ENCODE data around the gene ASB16.
"Not testable (repeated sequence)": the region's sequence is repeated elsewhere in the genome, so short reads cannot be mapped to it uniquely, and the experiment has no call there.

ASB16 gene

GRCh38 chr17:44147812-44148211 lies 22.7 kb upstream of the ASB16 start:
- DNase-seq: no peak

- not testable (repeated sequence) for DNase-seq
Measured at GRCh38 chr17:44149066-44149465, 21.4 kb upstream of the ASB16 start.

- DNase-seq: no peak
Measured at GRCh38 chr17:44149750-44150329, 20.7 kb upstream of the ASB16 start.

GRCh38 chr17:44152875-44153274 lies 17.6 kb upstream of the ASB16 start:
- no peak for DNase-seq

- no peak for DNase-seq
Measured at GRCh38 chr17:44155488-44155887, 15.0 kb upstream of the ASB16 start.

GRCh38 chr17:44159519-44160210 lies 10.8 kb upstream of the ASB16 start:
- DNase-seq: no peak

- DNase-seq: no peak
Measured at GRCh38 chr17:44164476-44164875, 6.0 kb upstream of the ASB16 start.

GRCh38 chr17:44167181-44167861 lies 3.2 kb upstream of the ASB16 start:
- no peak for DNase-seq

GRCh38 chr17:44170135-44170498 lies 387 bp upstream of the ASB16 start:
- no peak for DNase-seq

GRCh38 chr17:44171931-44172455 lies 1.5 kb downstream of the ASB16 start:
- no peak for DNase-seq

- DNase-seq: no peak
Measured at GRCh38 chr17:44174427-44174826, 3.9 kb downstream of the ASB16 start.

- no peak for DNase-seq
Measured at GRCh38 chr17:44176257-44176656, 5.8 kb downstream of the ASB16 start.

- no peak for DNase-seq
Measured at GRCh38 chr17:44176671-44177501, 6.4 kb downstream of the ASB16 start.

GRCh38 chr17:44177640-44178039 lies 7.1 kb downstream of the ASB16 start:
- DNase-seq: no peak

GRCh38 chr17:44178133-44178532 lies 7.6 kb downstream of the ASB16 start:
- no peak for DNase-seq

- no peak for DNase-seq
Measured at GRCh38 chr17:44183024-44183423, 12.5 kb downstream of the ASB16 start.

- DNase-seq: no peak
Measured at GRCh38 chr17:44184212-44184810, 13.8 kb downstream of the ASB16 start.

- DNase-seq: peak; percentile 99
Measured at GRCh38 chr17:44186307-44187130, 16.0 kb downstream of the ASB16 start, which contains the start of gene TMUB2. TSS of gene TMUB2 (plus strand) at chr17:44186972. CDS start at chr17:44187709, 737 bp downstream.

GRCh38 chr17:44187131-44187899 lies 16.8 kb downstream of the ASB16 start:
- peak; percentile 79 for DNase-seq

GRCh38 chr17:44188576-44189403 lies 18.3 kb downstream of the ASB16 start:
- no peak for DNase-seq

All from NCI-H774 (cell line).